HCT116 (cell line): ENCODE measurements around the gene SUB1. TPM values are rescaled to one million over a fixed set of nuclear protein-coding genes. Genes with fewer than 3 reads are reported as not detected.

ENCODE experiments used
- ATAC-seq: fragments of 200-7000 bp; cut with Tn5 transposase; 2 replicates; pipeline ENCODE4 v1.9.1; 2020; ENCODE audit warnings: mild to moderate bottlenecking, moderate library complexity
- BruUV-seq: library from RNA; stranded (reverse); fragments of 400-500 nt; replicated peaks from 2 replicates; lab custom pipeline; 2021; lab: Mats Ljungman, UMichigan
- CTCF ChIA-PET: fragments of 300-600 bp; sonication (Branson Sonifier 250); formaldehyde crosslinking; loops from one replicate; lab custom pipeline; 2021; ENCODE audit warnings: antibody characterized with exemption; lab: Charles Lee
- POLR2A ChIA-PET: fragments of 300-600, 350-600 bp; sonication (Branson Sonifier 250); formaldehyde crosslinking; loops from one replicate; lab custom pipeline; 2021; ENCODE audit warnings: antibody characterized with exemption; lab: Charles Lee
- RAD21 ChIA-PET, 2 experiments: fragments of 300-600 bp; sonication (Branson Sonifier 250); formaldehyde crosslinking; loops; one replicate each; lab custom pipeline; 2023; ENCODE audit warnings: low total read pairs in 2 of 2; ENCODE audit not compliant: uncharacterized antibody in 2 of 2, unreplicated experiment in 2 of 2, low non-redundant PET in 1 of 2; lab: Charles Lee
- DNase-seq: peaks from one replicate; pipeline ENCODE4 v3.0.0-alpha.2; 2010; ENCODE audit warnings: low read depth, low spot score
- H2AFZ ChIP-seq: fragments of 200-600 bp; shearing (Covaris generic), sonication (generic); 2 replicates; pipeline ENCODE4 v1.6.1; 2017; ENCODE audit warnings: low read depth, mixed run types, mixed read lengths, antibody characterized with exemption, low read length; ENCODE audit not compliant: poor library complexity, severe bottlenecking
- H3K27ac ChIP-seq: 2 replicates; pipeline ENCODE4 v1.5.1; 2012; ENCODE audit warnings: low read depth, low read length
- H3K27me3 ChIP-seq: fragments of 200-600 bp; sonication (generic); 2 replicates; pipeline ENCODE4 v1.6.1; 2016; ENCODE audit warnings: mixed run types, low read length, mixed read lengths; ENCODE audit not compliant: insufficient read depth
- H3K36me3 ChIP-seq, 2 experiments: fragments of 200-500 bp in 1 of 2; fragments of 200-600 bp in 1 of 2; sonication (Bioruptor generic) in 1 of 2; sonication (generic) in 1 of 2; 2 replicates each; pipeline versions ENCODE4 v1.5.1 to v1.6.1; 2014 to 2016; ENCODE audit warnings: low read length in 2 of 2, inconsistent platforms in 1 of 2, mixed read lengths in 1 of 2, mixed run types in 1 of 2; ENCODE audit not compliant: insufficient read depth in 2 of 2, control insufficient read depth in 1 of 2
- H3K4me1 ChIP-seq, 2 experiments: fragments of 200-600 bp in 1 of 2; sonication (generic) in 1 of 2; 2 replicates each; pipeline versions ENCODE4 v1.5.1 to v1.6.1; 2012 to 2017; ENCODE audit warnings: low read length in 2 of 2, inconsistent platforms in 1 of 2, mild to moderate bottlenecking in 1 of 2, mixed read lengths in 1 of 2, mixed run types in 1 of 2, moderate library complexity in 1 of 2; ENCODE audit not compliant: insufficient read depth in 2 of 2, control insufficient read depth in 1 of 2
- H3K4me2 ChIP-seq: fragments of 200-600 bp; sonication (generic); 2 replicates; pipeline ENCODE4 v1.6.1; 2017; ENCODE audit warnings: mixed run types, low read length, mixed read lengths
- H3K4me3 ChIP-seq, 2 experiments: fragments of 200-600 bp in 1 of 2; sonication (generic) in 1 of 2; replicated peaks in 1 of 2; 2 replicates each; pipeline ENCODE4 v1.5.1; 2011 to 2016; ENCODE audit warnings: low read length in 2 of 2, control low read depth in 1 of 2, low read depth in 1 of 2, mild to moderate bottlenecking in 1 of 2, mixed read lengths in 1 of 2, mixed run types in 1 of 2
- H3K79me2 ChIP-seq: fragments of 200-600 bp; sonication (generic); 2 replicates; pipeline ENCODE4 v1.6.1; 2017; ENCODE audit warnings: mild to moderate bottlenecking, mixed run types, low read length, moderate library complexity, mixed read lengths; ENCODE audit not compliant: insufficient read depth
- H3K9ac ChIP-seq: fragments of 200-600 bp; sonication (generic); 2 replicates; pipeline ENCODE4 v1.6.1; 2016; ENCODE audit warnings: low read length, mixed read lengths
- H3K9me2 ChIP-seq: fragments of 200-600 bp; sonication (generic), shearing (Covaris generic); 2 replicates; pipeline ENCODE4 v1.6.1; 2017; ENCODE audit warnings: mixed run types, mild to moderate bottlenecking, moderate library complexity; ENCODE audit not compliant: insufficient read depth
- H3K9me3 ChIP-seq, 2 experiments: fragments of 200-500 bp in 1 of 2; fragments of 200-600 bp in 1 of 2; sonication (Bioruptor generic) in 1 of 2; sonication (generic) in 1 of 2; 2 replicates each; pipeline ENCODE4 v1.6.1; 2014 to 2017; ENCODE audit warnings: low read length in 2 of 2, mixed read lengths in 2 of 2, inconsistent platforms in 1 of 2, low read depth in 1 of 2, mild to moderate bottlenecking in 1 of 2, mixed run types in 1 of 2, moderate library complexity in 1 of 2; ENCODE audit not compliant: control insufficient read depth in 1 of 2, insufficient read depth in 1 of 2
- H4K20me1 ChIP-seq: fragments of 200-600 bp; sonication (generic), shearing (Covaris generic); 2 replicates; pipeline ENCODE4 v1.6.1; 2017; ENCODE audit warnings: mixed run types, mild to moderate bottlenecking, moderate library complexity; ENCODE audit not compliant: insufficient read depth
- ATF3 ChIP-seq: IDR thresholded peaks from 2 replicates; pipeline ENCODE4 v1.6.1; 2012
- EGR1 ChIP-seq: IDR thresholded peaks from 2 replicates; pipeline ENCODE4 v1.6.1; 2012; ENCODE audit warnings: low read depth
- ELF1 ChIP-seq: IDR thresholded peaks from 2 replicates; pipeline ENCODE4 v1.6.1; 2012; ENCODE audit warnings: low read depth, borderline replicate concordance
- EZH2 ChIP-seq: fragments of 200-600 bp; sonication (generic); IDR thresholded peaks from 2 replicates; pipeline ENCODE4 v1.6.1; 2017; ENCODE audit warnings: antibody characterized with exemption, mixed run types
- EZH2phosphoT487 ChIP-seq: fragments of 200-600 bp; IDR thresholded peaks from 2 replicates; pipeline ENCODE4 v1.6.1; 2018; ENCODE audit warnings: antibody characterized with exemption, borderline replicate concordance
- MAX ChIP-seq: IDR thresholded peaks from 2 replicates; pipeline ENCODE4 v1.6.1; 2012
- REST ChIP-seq: IDR thresholded peaks from 2 replicates; pipeline ENCODE4 v1.6.1; 2012; ENCODE audit warnings: low read depth
- SIN3A ChIP-seq: IDR thresholded peaks from 2 replicates; pipeline ENCODE4 v1.6.1; 2012; ENCODE audit warnings: low read depth
- TCF7L2 ChIP-seq: IDR thresholded peaks from 2 replicates; pipeline ENCODE4 v1.7.0; 2011; ENCODE audit warnings: borderline replicate concordance, inconsistent platforms; ENCODE audit not compliant: insufficient read depth, insufficient read length; ENCODE audit errors: extremely low read depth
- ZFX ChIP-seq: fragments of 450-650 bp; IDR thresholded peaks from 2 replicates; pipeline ENCODE4 v1.6.1; 2017
- ZNF274 ChIP-seq: fragments of 200-500 bp; sonication (Bioruptor generic); IDR thresholded peaks from 2 replicates; pipeline ENCODE4 v1.6.1; 2014; ENCODE audit warnings: mild to moderate bottlenecking, low read depth, low read length, inconsistent platforms
- intact Hi-C: fragments of 100-400 bp; cut with micrococcal nuclease; formaldehyde crosslinking; loops from 2 replicates; pipeline ENCODE4 v1.10.0; 2022
- total RNA-seq: library from RNA; stranded (reverse); gene quantifications from one replicate; pipeline ENCODE4 v1.2.1, GENCODE V29; 2021; ENCODE audit not compliant: unreplicated experiment

Gene SUB1
- total RNA-seq, 1 experiment from 2014 or later, result 216 TPM

GRCh38 chr5:32566319-32567111 is 18.8 kb upstream of the SUB1 start:
- no peak for TF ChIP-seq SIN3A
- TF ChIP-seq ZFX, result no peak
- no peak for TF ChIP-seq REST
- no TSS peak for BruUV-seq
- no peaks in the 10 kb centered on the region for H3K36me3 ChIP-seq
- H4K20me1 ChIP-seq, result no peaks in the 10 kb centered on the region
- H3K27ac ChIP-seq, result no peak overlapping the region
- no peaks in the 10 kb centered on the region for H3K27me3 ChIP-seq
- ChIA-PET POLR2A (no interaction called here), CTCF (no interaction called here), RAD21 (no interaction called here)
- no peak for DNase-seq
- H3K4me1 ChIP-seq, result no peaks in the 10 kb centered on the region
- no peak overlapping the region for H3K4me2 ChIP-seq
- no peak for ATAC-seq
- no peaks in the 10 kb centered on the region for H3K9me3 ChIP-seq
- intact Hi-C loops, result no loop called here
- H2AFZ ChIP-seq, result no peak overlapping the region
- no peak overlapping the region for H3K9ac ChIP-seq
- H3K4me3 ChIP-seq, result no peak overlapping the region
- H3K9me2 ChIP-seq, result no peaks in the 10 kb centered on the region
- H3K79me2 ChIP-seq, result no peaks in the 10 kb centered on the region

GRCh38 chr5:32571128-32571527 is 14.2 kb upstream of the SUB1 start:
- TF ChIP-seq EZH2, result no peak
- no peak for TF ChIP-seq TCF7L2
- TF ChIP-seq SIN3A, result no peak
- TF ChIP-seq EGR1, result no peak
- no peak for TF ChIP-seq ELF1
- no peak for TF ChIP-seq ATF3
- no peak for TF ChIP-seq ZNF274
- no peak for TF ChIP-seq EZH2phosphoT487
- TF ChIP-seq ZFX, result no peak
- no peak for TF ChIP-seq MAX
- TF ChIP-seq, all 23 proteins: peak for 0
- Histone ChIP-seq H3K27me3 (no peaks in the 10 kb centered on the region), H3K4me3 (no peak overlapping the region), H3K4me2 (no peak overlapping the region), H3K36me3 (no peaks in the 10 kb centered on the region), H3K4me1 (no peaks in the 10 kb centered on the region), H3K9ac (no peak overlapping the region), H2AFZ (no peak overlapping the region), H3K9me2 (no peaks in the 10 kb centered on the region), H3K9me3 (no peaks in the 10 kb centered on the region), H3K79me2 (no peaks in the 10 kb centered on the region), H4K20me1 (no peaks in the 10 kb centered on the region), H3K27ac (no peak overlapping the region)
- no TSS peak for BruUV-seq
- ChIA-PET CTCF (interaction anchor here (1.5 kb wide), 1 partner anchor 19 kb away, joined by 5 read pairs; no protein-coding TSS in a partner anchor), POLR2A (no interaction called here), RAD21 (no interaction called here)
- DNase-seq (no peak), ATAC-seq (no peak)
- intact Hi-C loops, result no loop called here
